COLO829 (cell line): ENCODE data around the gene TPD52L2.

ENCODE experiments used
- DNase-seq: peaks from one replicate; pipeline ENCODE4 v3.0.0; 2012; ENCODE audit warnings: low spot score

The TPD52L2 gene

DNA sequence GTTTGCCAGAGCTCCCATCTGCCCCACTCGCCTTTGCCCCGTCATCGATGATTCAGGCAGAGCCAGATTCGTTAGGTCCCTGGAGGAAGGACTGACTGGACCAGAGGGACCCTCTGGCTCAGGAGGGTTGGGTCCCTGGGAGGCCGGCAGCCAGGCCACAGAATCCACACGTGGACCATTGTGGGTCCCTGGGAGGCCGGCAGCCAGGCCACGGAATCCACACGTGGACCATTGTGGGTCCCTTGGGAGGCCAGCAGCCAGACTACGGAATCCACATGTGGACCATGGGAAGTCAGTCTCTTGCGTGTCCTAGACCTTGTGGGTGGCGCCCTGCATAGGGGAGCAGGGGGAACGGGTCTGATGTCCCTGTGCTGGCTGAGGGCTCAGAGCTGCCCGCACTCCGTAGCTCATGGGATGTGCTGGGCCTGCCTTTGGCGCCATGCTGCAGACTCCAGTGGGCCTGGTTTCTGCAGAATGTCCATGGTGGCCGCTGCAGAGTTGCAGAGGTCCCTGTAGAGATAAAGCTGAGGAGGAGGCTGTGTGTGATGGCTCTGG lies 67.6 kb downstream of the TPD52L2 start:
- no peak for DNase-seq

DNA sequence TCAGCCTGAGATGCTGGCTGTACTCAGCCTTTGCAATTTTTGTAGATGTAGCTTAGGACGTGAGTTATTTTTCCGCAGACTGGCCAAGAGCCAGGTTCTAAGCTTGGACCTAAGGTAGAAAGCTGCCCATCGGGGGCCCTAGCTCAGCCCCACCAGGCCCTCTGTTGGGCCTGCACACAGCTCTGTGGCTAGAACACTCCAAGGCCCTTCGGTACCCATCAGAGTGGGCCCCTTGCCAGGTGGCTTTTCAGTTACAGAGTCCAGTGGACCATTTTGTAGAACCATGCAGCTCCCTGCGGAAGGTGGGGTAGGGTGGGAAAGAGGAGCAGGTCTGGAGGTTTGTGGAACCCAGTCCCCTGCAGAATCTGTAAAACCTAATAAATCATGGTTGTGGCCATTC lies 68.6 kb downstream of the TPD52L2 start:
- no peak for DNase-seq

DNA sequence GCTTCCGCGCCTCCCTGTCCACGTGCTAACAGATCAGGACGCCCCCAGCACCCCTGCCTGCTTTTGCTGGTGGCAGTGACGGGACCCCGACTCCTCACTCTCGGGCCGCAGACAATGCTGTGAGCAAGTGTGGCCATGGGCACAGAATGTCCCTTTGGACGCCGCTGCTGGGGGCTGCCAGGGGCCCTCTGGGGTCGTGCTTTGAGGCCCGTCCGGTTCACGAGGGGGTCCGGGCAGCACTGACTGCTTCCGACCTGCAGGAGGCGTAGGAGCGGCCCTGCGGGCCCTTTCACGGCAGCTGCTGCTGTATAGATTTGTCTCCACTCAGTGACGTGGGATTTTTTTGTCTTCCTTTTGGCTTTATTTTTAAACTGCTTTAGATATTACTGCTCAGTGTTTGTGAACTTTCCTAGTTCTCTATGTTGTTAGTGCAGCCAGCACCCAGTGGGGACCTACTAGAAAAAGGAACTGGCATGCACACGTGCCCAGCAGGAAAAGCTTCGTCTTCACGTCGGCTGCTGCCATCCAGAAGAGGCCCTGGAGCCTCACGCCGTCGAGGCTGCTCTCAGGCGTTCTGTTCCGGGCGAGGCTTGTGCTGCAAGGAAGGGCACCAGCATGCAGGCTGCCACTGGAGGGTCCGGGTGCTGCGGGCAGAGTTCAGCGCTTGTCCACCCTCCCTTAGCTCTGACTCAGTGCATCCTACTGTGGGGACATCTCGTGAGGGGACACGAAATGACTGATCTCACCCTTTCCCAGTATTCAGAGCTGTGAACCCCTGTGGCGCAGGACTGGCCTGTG lies 69.4 kb downstream of the TPD52L2 start:
- no peak for DNase-seq

DNA sequence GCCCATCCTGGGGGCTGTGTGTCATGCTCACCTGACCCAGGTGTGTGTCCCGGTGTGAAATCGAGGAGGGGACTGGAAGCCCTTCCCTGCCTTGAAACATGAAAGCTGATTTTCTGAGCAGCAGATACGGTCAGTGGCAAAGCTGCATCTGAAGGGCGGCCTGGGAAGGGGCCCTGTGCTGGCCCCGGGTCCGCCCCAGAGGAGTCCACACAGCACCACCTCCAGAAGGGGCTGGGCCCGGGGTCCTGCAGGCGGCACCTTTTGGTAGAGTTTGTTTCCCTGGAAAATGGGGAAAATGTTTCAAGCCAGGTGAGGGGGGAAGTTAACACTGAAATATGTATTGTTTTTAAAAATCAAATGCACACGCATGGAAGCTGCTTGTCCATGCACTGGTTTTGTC lies 70.4 kb downstream of the TPD52L2 start:
- no peak for DNase-seq

DNA sequence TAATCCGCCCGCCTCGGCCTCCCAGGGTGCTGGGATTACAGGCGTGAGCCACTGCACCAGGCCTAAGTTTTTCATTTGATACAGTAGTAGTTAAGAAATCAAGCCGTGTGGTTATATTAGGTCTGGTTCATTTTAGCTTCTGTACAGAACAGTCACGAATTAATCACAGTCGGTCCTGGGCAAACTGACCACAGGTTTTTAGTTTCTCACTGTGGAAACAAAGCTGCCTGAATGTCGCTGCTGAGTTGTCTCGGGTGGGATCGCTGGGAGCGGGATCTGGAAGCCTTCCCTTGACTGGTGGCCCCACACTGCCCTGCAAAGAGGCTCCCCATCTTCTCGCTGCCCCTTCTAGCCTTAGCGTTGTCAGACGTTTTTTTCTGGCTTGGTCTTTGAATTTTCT lies 72.5 kb downstream of the TPD52L2 start:
- no peak for DNase-seq

DNA sequence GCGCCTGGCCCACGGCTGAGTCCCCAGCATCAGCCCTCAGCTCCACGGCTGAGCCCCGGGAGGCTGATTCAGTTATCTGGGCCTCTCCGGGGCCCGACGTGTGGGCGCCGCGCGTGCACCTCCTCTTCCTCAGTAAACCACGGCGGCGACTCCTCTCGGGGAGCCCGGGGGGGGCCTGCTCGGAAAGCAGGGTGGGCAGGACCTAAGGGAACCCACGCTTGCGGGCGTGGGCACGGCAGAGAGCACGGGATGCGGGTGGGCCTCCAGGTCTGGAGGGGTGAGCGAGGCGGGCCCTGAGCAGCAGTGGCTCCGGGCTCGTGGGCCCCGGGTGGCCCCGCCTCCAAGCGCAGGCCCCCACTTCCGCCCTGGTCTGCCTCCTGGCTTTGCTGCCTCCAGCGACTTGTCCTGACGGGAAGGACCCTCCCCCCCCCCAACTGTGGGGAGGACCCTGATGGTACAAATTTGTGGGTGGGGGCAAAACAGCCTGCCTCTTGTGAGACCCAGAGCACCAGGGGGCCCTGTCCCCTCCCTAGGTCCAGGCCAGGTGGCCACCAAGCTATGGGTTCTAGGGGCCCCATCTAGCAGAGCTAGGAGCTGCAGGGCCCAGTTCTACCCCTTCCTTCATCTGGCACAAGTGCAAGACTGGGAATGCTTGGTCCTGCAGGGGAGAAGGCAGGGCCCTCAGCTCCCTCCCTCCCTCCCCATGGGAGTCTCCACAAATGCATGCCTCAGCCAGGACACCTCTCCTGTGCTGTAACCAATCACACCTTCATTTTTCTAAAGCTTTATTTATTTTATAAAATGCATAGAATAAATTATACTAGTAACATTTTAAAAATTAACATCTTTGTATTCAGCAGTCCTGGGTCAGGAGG lies 74.2 kb downstream of the TPD52L2 start:
- no peak for DNase-seq

DNA sequence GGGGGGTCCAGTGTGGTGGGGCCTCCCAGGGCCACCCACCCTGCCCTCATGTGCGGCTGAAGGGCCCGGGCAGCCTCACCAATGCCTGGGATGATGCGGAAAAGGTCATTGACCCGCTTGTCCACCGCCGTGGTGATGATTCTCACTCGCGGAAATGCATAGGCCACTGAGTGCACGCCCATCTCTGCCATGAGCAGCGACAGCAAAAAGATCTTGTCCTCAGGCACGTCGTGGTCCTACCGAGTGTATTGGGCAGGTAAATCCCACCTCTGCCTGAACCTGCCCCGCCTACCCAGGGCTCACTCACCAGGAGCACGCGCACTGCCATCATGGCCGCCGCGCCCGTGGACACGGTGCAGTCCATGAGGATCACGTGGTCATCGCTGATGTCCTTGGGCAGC lies 75.0 kb downstream of the TPD52L2 start:
- no peak for DNase-seq

DNA sequence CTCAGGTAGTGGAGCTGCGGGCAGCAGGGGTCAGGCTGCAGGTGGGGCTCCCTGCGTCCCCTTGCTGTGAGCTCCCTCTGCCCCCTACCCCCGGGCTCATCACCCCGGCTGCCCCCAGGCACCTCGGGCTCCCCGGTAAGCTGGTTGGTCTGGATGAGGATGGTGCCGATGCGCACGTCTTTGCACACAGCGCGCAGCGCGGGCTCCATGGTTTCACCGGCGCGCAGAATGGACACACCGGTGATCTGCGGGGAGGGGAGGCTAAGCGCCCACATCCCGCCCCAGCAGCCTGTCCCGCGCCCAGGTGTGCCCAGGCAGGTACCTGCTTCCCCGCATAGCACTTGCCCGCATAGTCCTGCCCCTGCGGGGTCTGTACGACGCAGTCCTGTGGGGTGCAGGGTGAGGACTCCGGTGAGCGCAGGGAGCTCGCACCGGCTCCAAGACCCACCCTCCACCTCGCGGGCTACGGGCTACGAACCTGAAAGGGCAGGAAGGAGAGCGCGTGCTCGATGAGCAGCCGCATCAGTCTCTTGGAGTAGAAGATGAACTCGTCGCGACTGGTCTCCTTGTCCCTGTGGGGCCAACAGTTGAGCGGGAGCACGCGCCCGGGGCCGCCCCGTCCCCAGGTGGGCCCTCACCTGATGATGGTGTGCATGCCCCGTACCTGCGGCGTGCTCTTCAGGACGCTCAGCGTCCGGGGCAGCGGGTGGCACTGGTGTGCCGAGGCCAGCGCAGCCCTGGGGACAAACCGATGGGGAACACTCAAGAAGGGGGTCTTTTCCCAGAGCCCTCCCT lies 75.6 kb downstream of the TPD52L2 start:
- no peak for DNase-seq
